HG03469 (cell line): Measurements from ENCODE around the gene CXXC4.

Experiments
- ATAC-seq: cut with Tn5 transposase; IDR thresholded peaks from one replicate; pipeline ENCODE4 v1.9.1; 2021; ENCODE audit warnings: mild to moderate bottlenecking, moderate library complexity, moderate number of reproducible peaks; ENCODE audit not compliant: unreplicated experiment

The CXXC4 gene

GRCh38 chr4:104494822-104495559 is at the start of gene CXXC4:
Gene CXXC4 (minus strand): TSS chr4:104494894. CDS start chr4:104491802, 3,092 bp downstream.
- ATAC-seq: no peak

- ATAC-seq: no peak
These were observed 38.5 kb upstream of the CXXC4 start for GRCh38 chr4:104533156-104533555.

GRCh38 chr4:104532677-104533076 is 38.0 kb upstream of the CXXC4 start:
- no peak for ATAC-seq

DNA sequence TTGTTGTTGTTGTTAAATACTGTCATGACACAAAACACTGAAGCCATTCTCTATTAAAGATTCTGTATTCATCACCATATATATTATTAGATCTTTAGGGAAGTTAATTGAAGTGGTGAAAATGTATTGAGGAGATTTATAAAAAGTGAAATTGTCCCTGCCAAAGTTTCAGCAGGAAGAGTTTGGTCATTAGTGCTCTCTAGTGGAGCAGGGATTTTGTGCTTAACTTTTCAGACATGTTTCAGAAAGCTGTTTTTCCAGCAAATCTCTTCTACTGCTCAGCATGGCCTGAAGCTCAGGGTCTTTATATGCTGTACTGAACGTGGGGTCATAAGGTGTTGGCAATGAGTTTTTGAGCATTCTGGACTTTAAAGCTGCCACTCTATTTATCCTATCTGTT is 36.7 kb upstream of the CXXC4 start:
- no peak for ATAC-seq

GRCh38 chr4:104530426-104530825 is 35.7 kb upstream of the CXXC4 start:
- no peak for ATAC-seq

- ATAC-seq: no peak
These were observed 29.9 kb upstream of the CXXC4 start for GRCh38 chr4:104524591-104524990.

DNA sequence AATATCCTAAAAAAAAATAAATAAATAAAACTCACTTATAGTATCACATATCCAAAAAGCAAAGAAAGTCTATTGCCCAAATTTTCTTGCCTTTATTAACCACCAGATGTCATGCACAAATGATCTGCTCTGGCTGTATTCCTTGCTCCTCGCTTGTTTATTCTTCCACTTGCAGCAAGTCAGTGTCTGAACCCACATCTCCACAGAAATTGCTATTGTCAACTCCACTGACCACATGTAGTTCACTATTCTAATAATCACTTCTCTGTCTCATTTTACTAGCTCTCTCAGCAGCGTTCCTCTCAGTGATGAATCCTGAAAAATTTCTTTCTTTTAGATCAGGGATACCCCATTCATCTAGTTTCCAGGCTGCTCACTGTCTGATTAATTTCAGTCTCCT is 29.3 kb upstream of the CXXC4 start:
- no peak for ATAC-seq

GRCh38 chr4:104519588-104519987 is 24.9 kb upstream of the CXXC4 start:
- peak; percentile 75 for ATAC-seq

DNA sequence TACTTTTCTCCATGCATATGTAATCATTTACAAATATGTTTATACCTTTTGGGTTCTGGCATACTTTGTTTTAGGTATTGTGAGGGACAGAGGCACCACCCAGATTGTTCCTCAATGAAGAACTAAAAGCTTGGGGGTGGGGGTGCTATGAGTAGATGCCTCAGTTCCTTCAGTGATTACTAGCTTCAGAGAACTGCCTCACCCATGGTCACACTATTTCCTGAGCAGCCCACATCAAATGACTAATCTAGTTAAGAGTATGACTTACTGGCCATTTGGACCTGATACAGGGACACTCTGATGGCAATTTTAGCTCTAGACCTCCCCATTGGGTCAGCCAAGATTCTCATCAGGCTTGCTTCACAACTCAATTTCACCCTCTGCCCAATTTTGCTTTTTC is 22.2 kb upstream of the CXXC4 start:
- ATAC-seq: peak; percentile 48

GRCh38 chr4:104508224-104508623 is 13.5 kb upstream of the CXXC4 start:
- ATAC-seq: no peak

DNA sequence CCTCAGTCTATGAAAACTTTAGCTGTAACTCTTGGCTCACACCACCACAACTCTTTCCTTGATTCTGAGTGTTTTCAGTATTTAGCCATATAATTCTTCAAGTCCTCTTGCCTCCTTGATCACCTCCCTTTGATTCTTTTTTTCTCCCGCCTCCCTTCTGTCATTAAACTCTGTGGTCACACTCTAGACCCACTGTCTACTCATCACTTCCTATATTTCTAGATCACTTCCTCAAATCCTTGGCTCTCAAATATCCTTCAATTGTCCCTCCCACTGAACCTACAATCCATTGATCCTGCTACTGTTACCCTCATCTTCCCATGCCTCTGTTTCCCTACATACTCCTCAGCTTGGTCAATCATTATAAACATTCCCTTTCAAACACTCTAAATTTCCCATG is 12.4 kb upstream of the CXXC4 start:
- ATAC-seq: no peak

- no peak for ATAC-seq
These were observed 9.8 kb upstream of the CXXC4 start for GRCh38 chr4:104504536-104504935.

GRCh38 chr4:104502471-104502870 is 7.8 kb upstream of the CXXC4 start:
- ATAC-seq: no peak

- no peak for ATAC-seq
These were observed 6.6 kb upstream of the CXXC4 start for GRCh38 chr4:104501290-104501689.

GRCh38 chr4:104500442-104500841 is 5.7 kb upstream of the CXXC4 start:
- ATAC-seq: no peak

GRCh38 chr4:104494185-104494584 is 509 bp downstream of the CXXC4 start:
- ATAC-seq: no peak

DNA sequence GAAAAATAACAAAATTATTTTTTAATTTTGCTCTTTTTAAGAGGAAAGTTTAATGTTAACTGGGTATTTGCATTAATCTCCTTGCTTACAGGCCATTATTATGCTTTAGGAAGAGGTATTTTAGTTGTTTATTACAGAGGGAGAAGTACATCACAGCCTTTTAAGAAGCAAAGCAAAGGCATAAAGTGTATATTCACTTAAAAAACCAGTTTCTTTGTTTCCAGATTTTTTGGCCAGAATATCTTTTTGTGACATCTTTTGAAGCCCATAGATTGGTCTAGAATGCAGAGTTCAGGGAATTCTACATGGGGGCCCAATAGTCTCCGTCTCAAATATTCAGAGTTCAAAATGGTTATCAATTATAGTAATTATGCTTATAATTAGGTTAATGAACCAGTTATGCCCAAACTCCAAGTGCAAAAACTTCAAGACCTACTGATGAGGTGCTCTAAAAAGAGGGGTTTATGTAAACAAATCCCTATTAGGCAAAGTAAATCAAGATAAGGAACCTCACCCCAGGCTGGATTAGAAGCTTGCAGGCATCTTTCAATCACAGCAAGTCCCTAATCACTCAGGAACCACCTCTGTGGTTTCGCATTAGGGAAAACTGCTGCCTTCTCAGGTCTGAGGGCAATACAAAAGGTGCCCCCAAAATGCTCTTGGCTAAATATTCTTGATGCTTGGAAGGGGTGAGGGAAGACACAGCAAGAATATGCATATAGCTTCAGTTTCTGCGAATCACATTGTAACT is 1.4 kb downstream of the CXXC4 start:
- ATAC-seq: no peak

DNA sequence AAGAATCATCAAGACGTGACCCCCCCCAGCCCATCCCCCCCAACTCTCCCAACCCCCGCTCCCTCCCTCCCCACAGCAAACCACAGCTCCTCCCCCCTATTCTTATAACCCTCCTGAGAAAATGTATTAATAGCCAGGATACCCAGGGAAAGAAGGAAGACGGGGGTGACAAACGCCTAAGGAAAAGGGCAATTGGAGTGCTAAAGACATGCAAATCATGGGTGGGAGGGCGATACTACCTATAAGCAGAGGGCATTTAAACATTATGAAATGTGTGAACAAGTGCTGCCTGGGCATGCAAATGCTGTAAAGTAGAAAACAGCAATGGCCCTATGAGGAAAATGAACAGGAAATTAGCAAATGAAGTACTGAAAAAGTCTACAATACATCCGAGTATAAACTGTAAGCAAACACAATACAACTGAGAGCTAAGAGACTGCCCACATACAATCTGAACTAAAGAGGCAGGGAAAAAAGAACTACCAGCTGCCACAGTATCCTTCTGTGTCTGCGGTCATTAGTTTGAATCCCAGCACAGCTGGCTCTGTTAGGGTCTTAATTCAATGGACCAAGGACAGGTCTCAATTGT is 2.4 kb downstream of the CXXC4 start:
- peak; percentile 28 for ATAC-seq

- peak; percentile 21 for ATAC-seq
These were observed 3.1 kb downstream of the CXXC4 start for GRCh38 chr4:104491481-104492182.

GRCh38 chr4:104490770-104491480 is 3.8 kb downstream of the CXXC4 start:
- ATAC-seq: peak; percentile 4
